PC-3 (cell line): ENCODE data around the gene IGLON5. TPM values are rescaled to one million over a fixed set of nuclear protein-coding genes. Genes with fewer than 3 reads are reported as not detected.

ENCODE experiments used
- ATAC-seq: fragments of 200-7000 bp; cut with Tn5 transposase; 2 replicates; pipeline ENCODE4 v1.9.1; 2020; ENCODE audit warnings: mild to moderate bottlenecking, moderate library complexity
- BruUV-seq: library from RNA; stranded (reverse); fragments of 400-500 nt; replicated peaks from 2 replicates; lab custom pipeline; 2021; lab: Mats Ljungman, UMichigan
- CTCF ChIA-PET: fragments of 300-600 bp; sonication (Branson Sonifier 250); formaldehyde crosslinking; loops from one replicate; lab custom pipeline; 2022; ENCODE audit warnings: antibody characterized with exemption; lab: Charles Lee
- POLR2A ChIA-PET: fragments of 300-600 bp; sonication (Branson Sonifier 250); formaldehyde crosslinking; loops from one replicate; lab custom pipeline; 2022; ENCODE audit warnings: antibody characterized with exemption; ENCODE audit not compliant: unreplicated experiment; lab: Charles Lee
- DNase-seq: peaks from one replicate; pipeline ENCODE4 v3.0.0-alpha.2; 2015
- H2AFZ ChIP-seq: fragments of 300-600 bp; sonication (generic); 2 replicates; pipeline ENCODE4 v1.6.0; 2016; ENCODE audit warnings: antibody characterized with exemption, low read length
- H3F3A ChIP-seq: fragments of 300-600 bp; sonication (generic); one replicate; pipeline ENCODE4 v1.6.0; 2017; ENCODE audit warnings: antibody characterized with exemption, low read length, control low read depth, mild to moderate bottlenecking; ENCODE audit not compliant: unreplicated experiment
- H3K27ac ChIP-seq: fragments of 300-600 bp; sonication (generic); 2 replicates; pipeline ENCODE4 v1.5.1; 2016; ENCODE audit warnings: mild to moderate bottlenecking, low read length
- H3K27me3 ChIP-seq: fragments of 300-600 bp; sonication (generic); 2 replicates; pipeline ENCODE4 v1.6.1; 2016; ENCODE audit warnings: low read length, mixed read lengths
- H3K36me3 ChIP-seq: fragments of 300-600 bp; sonication (generic); 2 replicates; pipeline ENCODE4 v1.6.1; 2016; ENCODE audit warnings: low read depth, mixed run types, low read length, mixed read lengths
- H3K4me1 ChIP-seq: fragments of 300-600 bp; sonication (generic); 2 replicates; pipeline ENCODE4 v1.5.1; 2016; ENCODE audit warnings: low read length; ENCODE audit not compliant: insufficient read depth
- H3K4me2 ChIP-seq: fragments of 300-600 bp; sonication (generic); 2 replicates; pipeline ENCODE4 v1.6.0; 2016; ENCODE audit warnings: low read length
- H3K4me3 ChIP-seq: fragments of 300-600 bp; sonication (generic); 2 replicates; pipeline ENCODE4 v1.5.1; 2016; ENCODE audit warnings: mild to moderate bottlenecking, low read length, mixed read lengths
- H3K79me2 ChIP-seq: fragments of 300-600 bp; sonication (generic); 2 replicates; pipeline ENCODE4 v1.6.1; 2017; ENCODE audit warnings: low read length, mixed read lengths
- H3K9ac ChIP-seq: fragments of 300-600 bp; sonication (generic); 2 replicates; pipeline ENCODE4 v1.6.0; 2016; ENCODE audit warnings: mild to moderate bottlenecking, low read length
- H3K9me2 ChIP-seq: fragments of 300-600 bp; sonication (generic); replicated peaks from 2 replicates; pipeline ENCODE4 v1.6.1; 2016; ENCODE audit warnings: mixed run types, low read length, mixed read lengths
- H3K9me3 ChIP-seq: fragments of 300-600 bp; sonication (generic); 2 replicates; pipeline ENCODE4 v1.6.1; 2016; ENCODE audit warnings: low read length, mixed read lengths
- H4K20me1 ChIP-seq: fragments of 300-600 bp; sonication (generic); 2 replicates; pipeline ENCODE4 v1.6.1; 2016; ENCODE audit warnings: low read length, mixed read lengths
- EZH2 ChIP-seq: fragments of 300-600 bp; sonication (generic); IDR thresholded peaks from one replicate; pipeline ENCODE4 v1.6.1; 2017; ENCODE audit warnings: antibody characterized with exemption, mild to moderate bottlenecking, low read length; ENCODE audit not compliant: unreplicated experiment
- EZH2phosphoT487 ChIP-seq: fragments of 300-600 bp; sonication (generic); IDR thresholded peaks from 2 replicates; pipeline ENCODE4 v1.6.1; 2018; ENCODE audit warnings: mild to moderate bottlenecking, antibody characterized with exemption, low read length, borderline replicate concordance
- intact Hi-C: fragments of 100-400 bp; cut with micrococcal nuclease; formaldehyde crosslinking; loops from 2 replicates; pipeline ENCODE4 v1.9.0; 2023
- total RNA-seq: library from RNA; depleted of rRNA; stranded (reverse); fragments of >200 nt; gene quantifications from 2 replicates; pipeline ENCODE4 v1.2.3, GENCODE V29; 2014
- TF ChIP-seq, protein P1 (sequence below): fragments of 300-600 bp; sonication (generic); conservative IDR thresholded peaks from 2 replicates; pipeline ENCODE4 v1.5.1; 2017; ENCODE audit warnings: antibody characterized with exemption, low read depth, mild to moderate bottlenecking, low read length

Gene IGLON5
- total RNA-seq, 1 experiment from 2014 or later, result not detected

DNA sequence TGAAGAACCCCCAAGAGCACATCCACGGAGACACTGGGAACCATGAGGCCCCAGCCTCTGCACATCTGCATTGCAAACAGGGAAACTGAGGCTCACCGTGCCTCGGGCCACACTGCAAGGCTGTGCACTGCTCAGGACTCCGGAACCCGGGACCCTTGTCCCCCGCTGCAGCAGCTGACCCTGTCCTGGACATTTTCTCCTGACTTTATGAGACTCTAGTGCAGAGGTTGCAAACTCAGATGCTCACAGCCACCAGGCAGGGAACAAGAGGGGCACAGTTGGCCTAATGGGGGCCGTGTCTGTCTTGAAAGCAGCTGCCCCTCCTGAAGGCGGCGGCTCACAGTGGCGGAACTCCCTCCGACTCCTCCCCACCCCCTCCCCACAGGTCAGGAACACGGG is 16.5 kb upstream of the IGLON5 start:
- TF ChIP-seq, protein P1, sequence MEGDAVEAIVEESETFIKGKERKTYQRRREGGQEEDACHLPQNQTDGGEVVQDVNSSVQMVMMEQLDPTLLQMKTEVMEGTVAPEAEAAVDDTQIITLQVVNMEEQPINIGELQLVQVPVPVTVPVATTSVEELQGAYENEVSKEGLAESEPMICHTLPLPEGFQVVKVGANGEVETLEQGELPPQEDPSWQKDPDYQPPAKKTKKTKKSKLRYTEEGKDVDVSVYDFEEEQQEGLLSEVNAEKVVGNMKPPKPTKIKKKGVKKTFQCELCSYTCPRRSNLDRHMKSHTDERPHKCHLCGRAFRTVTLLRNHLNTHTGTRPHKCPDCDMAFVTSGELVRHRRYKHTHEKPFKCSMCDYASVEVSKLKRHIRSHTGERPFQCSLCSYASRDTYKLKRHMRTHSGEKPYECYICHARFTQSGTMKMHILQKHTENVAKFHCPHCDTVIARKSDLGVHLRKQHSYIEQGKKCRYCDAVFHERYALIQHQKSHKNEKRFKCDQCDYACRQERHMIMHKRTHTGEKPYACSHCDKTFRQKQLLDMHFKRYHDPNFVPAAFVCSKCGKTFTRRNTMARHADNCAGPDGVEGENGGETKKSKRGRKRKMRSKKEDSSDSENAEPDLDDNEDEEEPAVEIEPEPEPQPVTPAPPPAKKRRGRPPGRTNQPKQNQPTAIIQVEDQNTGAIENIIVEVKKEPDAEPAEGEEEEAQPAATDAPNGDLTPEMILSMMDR, result no peak
- TF ChIP-seq EZH2 (no peak), EZH2phosphoT487 (no peak)
- no peaks in the 10 kb centered on the region for H4K20me1 ChIP-seq
- no peaks in the 10 kb centered on the region for H3K79me2 ChIP-seq
- H3K4me3 ChIP-seq, result no peak overlapping the region
- BruUV-seq, result no TSS peak
- ChIA-PET CTCF (no interaction called here), POLR2A (no interaction called here)
- peaks cover 84% of the 10 kb centered on the region for H3K27me3 ChIP-seq
- intact Hi-C loops, result no loop called here
- H3K9me3 ChIP-seq, result no peaks in the 10 kb centered on the region
- no peaks in the 10 kb centered on the region for H3F3A ChIP-seq
- DNase-seq (no peak), ATAC-seq (no peak)
- H3K4me2 ChIP-seq, result no peak overlapping the region
- no peaks in the 10 kb centered on the region for H3K4me1 ChIP-seq
- H3K9ac ChIP-seq, result no peak overlapping the region
- H3K27ac ChIP-seq, result no peak overlapping the region
- H3K9me2 ChIP-seq, result 0 out of 2 replicates have a peak, but pooled peaks cover 6% of the 10 kb centered on the region
- no peaks in the 10 kb centered on the region for H3K36me3 ChIP-seq
- H2AFZ ChIP-seq, result no peak overlapping the region

DNA sequence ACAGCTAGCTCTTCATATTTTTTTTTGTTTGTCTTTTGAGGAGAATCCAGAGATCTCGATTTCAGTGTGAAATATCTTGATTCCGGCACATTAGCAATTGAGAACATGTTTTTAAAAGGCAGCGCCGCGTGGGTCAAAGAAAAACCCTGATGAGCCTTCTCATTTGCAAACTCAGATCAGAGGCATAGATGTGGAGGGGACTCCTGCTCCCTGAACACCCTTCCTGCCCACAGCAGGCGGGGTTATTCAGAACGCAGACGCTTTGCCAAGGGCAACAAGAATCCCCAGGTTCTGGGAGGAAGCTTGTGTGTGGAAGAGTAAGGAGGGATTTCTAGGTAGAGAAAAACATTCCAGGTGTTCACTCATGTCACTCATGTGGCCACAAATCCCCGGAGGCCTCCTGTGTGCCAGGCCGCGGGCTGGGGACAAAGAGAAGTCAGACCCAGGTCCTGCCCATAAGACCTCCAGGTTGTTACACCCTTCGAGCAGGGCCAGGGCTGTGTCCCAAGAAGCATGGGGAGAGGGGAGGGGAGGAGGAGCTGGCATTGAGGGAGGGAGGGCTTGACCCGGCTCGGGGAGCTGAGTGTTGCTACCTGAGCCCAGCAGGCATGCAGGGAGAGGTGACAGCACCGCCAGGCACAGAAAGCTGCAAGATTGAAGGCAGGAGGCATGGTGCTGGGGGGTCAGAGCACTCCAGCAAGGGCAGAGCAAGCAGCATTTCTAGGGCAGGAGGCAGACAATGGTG is 15.9 kb upstream of the IGLON5 start:
- CTCF ChIA-PET, result interaction anchor here (0.8 kb wide), 1 partner anchor 83 kb away, joined by 6 read pairs; no protein-coding TSS in a partner anchor

More for the DNA sequence above, 15.9 kb upstream of the IGLON5 start:
- no peak overlapping the region for H2AFZ ChIP-seq
- H3K4me3 ChIP-seq, result no peak overlapping the region
- H3K9ac ChIP-seq, result no peak overlapping the region
- no peaks in the 10 kb centered on the region for H3K36me3 ChIP-seq
- no peak overlapping the region for H3K27ac ChIP-seq
- H3K4me2 ChIP-seq, result no peak overlapping the region
- H3K27me3 ChIP-seq, result peaks cover 85% of the 10 kb centered on the region
- POLR2A ChIA-PET, result no interaction called here
- DNase-seq (no peak), ATAC-seq (no peak)
- intact Hi-C loops, result no loop called here
- H4K20me1 ChIP-seq, result no peaks in the 10 kb centered on the region
- H3K9me3 ChIP-seq, result no peaks in the 10 kb centered on the region
- H3K4me1 ChIP-seq, result no peaks in the 10 kb centered on the region
- no TSS peak for BruUV-seq
- TF ChIP-seq EZH2phosphoT487, result no peak
- TF ChIP-seq, protein P1, result no peak
- TF ChIP-seq EZH2, result no peak
- no peaks in the 10 kb centered on the region for H3K79me2 ChIP-seq
- H3K9me2 ChIP-seq, result 0 out of 2 replicates have a peak, but pooled peaks cover 6% of the 10 kb centered on the region
- H3F3A ChIP-seq, result no peaks in the 10 kb centered on the region
